HG02759 (cell line): ENCODE data around the gene ATP6AP1.
"Not testable (repeated sequence)": the region's sequence is repeated elsewhere in the genome, so short reads cannot be mapped to it uniquely, and the experiment has no call there.

ENCODE experiments used
- ATAC-seq: cut with Tn5 transposase; IDR thresholded peaks from one replicate; pipeline ENCODE4 v1.9.1; 2021; ENCODE audit warnings: mild to moderate bottlenecking, moderate library complexity; ENCODE audit not compliant: unreplicated experiment

ATP6AP1 gene

GRCh38 chrX:154428176-154429171 lies at the start of gene ATP6AP1:
Gene ATP6AP1 (plus strand): TSS chrX:154428677. CDS start chrX:154428693, 16 bp downstream.
- peak; percentile 98 for ATAC-seq

GRCh38 chrX:154378799-154379568 lies 49.5 kb upstream of the ATP6AP1 start, which contains the start of gene EMD:
Gene EMD (plus strand): TSS chrX:154379295. CDS start chrX:154379485, 190 bp downstream.
- peak; percentile 83 for ATAC-seq

- peak; percentile 3 for ATAC-seq
Measured at GRCh38 chrX:154379569-154379951, 48.9 kb upstream of the ATP6AP1 start.

GRCh38 chrX:154380153-154380552 lies 48.3 kb upstream of the ATP6AP1 start:
- no peak for ATAC-seq

GRCh38 chrX:154380787-154381186 lies 47.7 kb upstream of the ATP6AP1 start:
- no peak for ATAC-seq

GRCh38 chrX:154381271-154381670 lies 47.2 kb upstream of the ATP6AP1 start:
- no peak for ATAC-seq

- ATAC-seq = no peak
Measured at GRCh38 chrX:154382483-154383069, 45.9 kb upstream of the ATP6AP1 start.

GRCh38 chrX:154383359-154384283 lies 44.9 kb upstream of the ATP6AP1 start:
- ATAC-seq = no peak

GRCh38 chrX:154384284-154384892 lies 44.1 kb upstream of the ATP6AP1 start:
- ATAC-seq = no peak

- ATAC-seq = peak; percentile 34
Measured at GRCh38 chrX:154388094-154388493, 40.4 kb upstream of the ATP6AP1 start.

GRCh38 chrX:154388649-154389048 lies 39.8 kb upstream of the ATP6AP1 start:
- ATAC-seq = peak; percentile 14

GRCh38 chrX:154389812-154390747 lies 38.4 kb upstream of the ATP6AP1 start:
- ATAC-seq = peak; percentile 73

- not testable (repeated sequence) for ATAC-seq
Measured at GRCh38 chrX:154396363-154396762, 32.1 kb upstream of the ATP6AP1 start.

- ATAC-seq = peak; percentile 49
Measured at GRCh38 chrX:154396973-154397887, 31.2 kb upstream of the ATP6AP1 start.

GRCh38 chrX:154397888-154398667 lies 30.4 kb upstream of the ATP6AP1 start, which contains the start of gene RPL10:
Gene RPL10 (plus strand): TSS chrX:154398377. CDS start chrX:154398520, 143 bp downstream.
- ATAC-seq = peak; percentile 75

- peak; percentile 36 for ATAC-seq
Measured at GRCh38 chrX:154398668-154399526, 29.6 kb upstream of the ATP6AP1 start.
